ENCODE data around the gene ZNF697.

DNA sequence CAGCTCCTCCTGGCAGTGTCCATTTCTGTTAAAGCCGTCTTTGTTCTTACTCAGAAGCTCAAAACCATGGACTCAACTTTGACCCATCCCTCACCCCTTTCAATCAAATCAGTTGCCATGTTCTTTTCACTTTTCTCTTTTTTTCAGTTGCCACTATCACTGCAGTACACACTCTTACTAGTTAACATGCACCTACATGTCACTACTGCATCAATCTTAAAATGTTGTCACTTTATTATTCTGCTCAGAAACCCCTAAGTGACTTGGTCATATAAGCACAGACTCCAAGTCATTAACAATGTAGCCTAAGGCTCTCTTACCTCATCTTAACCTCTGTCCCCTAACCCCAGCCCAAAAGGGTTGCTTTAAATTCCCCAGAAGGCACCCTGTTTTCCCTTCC lies 9.0 kb downstream of the ZNF697 start:
- TF ChIP-seq, protein P1, sequence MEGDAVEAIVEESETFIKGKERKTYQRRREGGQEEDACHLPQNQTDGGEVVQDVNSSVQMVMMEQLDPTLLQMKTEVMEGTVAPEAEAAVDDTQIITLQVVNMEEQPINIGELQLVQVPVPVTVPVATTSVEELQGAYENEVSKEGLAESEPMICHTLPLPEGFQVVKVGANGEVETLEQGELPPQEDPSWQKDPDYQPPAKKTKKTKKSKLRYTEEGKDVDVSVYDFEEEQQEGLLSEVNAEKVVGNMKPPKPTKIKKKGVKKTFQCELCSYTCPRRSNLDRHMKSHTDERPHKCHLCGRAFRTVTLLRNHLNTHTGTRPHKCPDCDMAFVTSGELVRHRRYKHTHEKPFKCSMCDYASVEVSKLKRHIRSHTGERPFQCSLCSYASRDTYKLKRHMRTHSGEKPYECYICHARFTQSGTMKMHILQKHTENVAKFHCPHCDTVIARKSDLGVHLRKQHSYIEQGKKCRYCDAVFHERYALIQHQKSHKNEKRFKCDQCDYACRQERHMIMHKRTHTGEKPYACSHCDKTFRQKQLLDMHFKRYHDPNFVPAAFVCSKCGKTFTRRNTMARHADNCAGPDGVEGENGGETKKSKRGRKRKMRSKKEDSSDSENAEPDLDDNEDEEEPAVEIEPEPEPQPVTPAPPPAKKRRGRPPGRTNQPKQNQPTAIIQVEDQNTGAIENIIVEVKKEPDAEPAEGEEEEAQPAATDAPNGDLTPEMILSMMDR (IDR thresholded peaks at IDR 0.05), result no peak
- no peak for TF ChIP-seq POLR2A (IDR thresholded peaks at IDR 0.05)
